Gastrocnemius medialis (tissue), 4 donors: ENCODE results near the gene ELAVL1. TPM values are rescaled to one million over a fixed set of nuclear protein-coding genes. Genes with fewer than 3 reads are reported as not detected.

Experiments
- ATAC-seq, 2 donors: fragments of 150-250 bp; one replicate each; pipeline ENCODE4 v1.9.1; 2016
- DNase-seq, 2 donors: peaks; one replicate each; pipeline ENCODE4 v3.0.0-alpha.2; 2019
- H3K27ac ChIP-seq, 4 donors: fragments of 200-600 bp; sonication (generic); 1 replicate in 1 of 4; 2 replicates in 3 of 4; pipeline ENCODE4 v1.5.1; 2016 to 2018; ENCODE audit warnings: mild to moderate bottlenecking in 2 of 4, moderate library complexity in 1 of 4
- H3K27me3 ChIP-seq, 3 donors: fragments of 200-600 bp; sonication (generic) in 2 of 3; 1 replicate in 1 of 3; 2 replicates in 2 of 3; pipeline versions ENCODE4 v1.5.1 to v1.6.0; 2016 to 2019; ENCODE audit warnings: mild to moderate bottlenecking in 1 of 3, moderate library complexity in 1 of 3
- H3K36me3 ChIP-seq, 2 donors: fragments of 200-600 bp; sonication (generic) in 1 of 2; one replicate each; pipeline ENCODE4 v1.5.1; 2017 to 2018
- H3K4me1 ChIP-seq, 2 donors: fragments of 200-600 bp; sonication (generic) in 1 of 2; one replicate each; pipeline ENCODE4 v1.5.1; 2016 to 2017; ENCODE audit warnings: mild to moderate bottlenecking in 2 of 2
- H3K4me3 ChIP-seq, 4 donors: fragments of 200-600 bp; sonication (generic) in 3 of 4; 1 replicate in 1 of 4; 2 replicates in 3 of 4; pipeline ENCODE4 v1.5.1; 2016 to 2019; ENCODE audit warnings: mild to moderate bottlenecking in 2 of 4
- H3K9me3 ChIP-seq, 3 donors: fragments of 200-600 bp; sonication (generic) in 2 of 3; 1 replicate in 1 of 3; 2 replicates in 2 of 3; pipeline ENCODE4 v1.5.1; 2016 to 2019
- POLR2A ChIP-seq, 2 donors: fragments of 450-650 bp; IDR thresholded peaks; one replicate each; pipeline ENCODE4 v1.6.1; 2017; ENCODE audit warnings: antibody characterized with exemption in 2 of 2, mild to moderate bottlenecking in 2 of 2, moderate library complexity in 2 of 2
- in situ Hi-C, 4 donors: fragments of 200-750 bp; cut with MboI; loops; one replicate each; pipeline versions ENCODE4 v1.15.0 to v1.8.0; 2017; ENCODE audit warnings: low sequenced_read_pairs in 4 of 4
- intact Hi-C: fragments of 100-400 bp; cut with DNase I; formaldehyde crosslinking; loops from one replicate; pipeline ENCODE4 v1.15.1; 2023; ENCODE audit warnings: low total_unique reads
- total RNA-seq, 4 donors: library from RNA; depleted of rRNA; stranded (reverse); fragments of >200 nt; gene quantifications; one replicate each; pipeline versions ENCODE4 v1.1.0 to v1.2.3, GENCODE V29; 2016
- TF ChIP-seq, protein P1 (sequence below), 5 experiments: fragments of 450-650 bp in 3 of 5; fragments of 200-600 bp in 2 of 5; sonication (generic) in 2 of 5; IDR thresholded peaks in 4 of 5; conservative IDR thresholded peaks in 1 of 5; 1 replicate in 4 of 5; 2 replicates in 1 of 5; pipeline ENCODE4 v1.5.1; 2016 to 2019; ENCODE audit warnings: antibody characterized with exemption in 5 of 5, mild to moderate bottlenecking in 3 of 5, moderate library complexity in 3 of 5

ELAVL1 gene
- total RNA-seq, 4 donors from 2014 or later: 18.2 to 40.5 (median 28.9) TPM

DNA sequence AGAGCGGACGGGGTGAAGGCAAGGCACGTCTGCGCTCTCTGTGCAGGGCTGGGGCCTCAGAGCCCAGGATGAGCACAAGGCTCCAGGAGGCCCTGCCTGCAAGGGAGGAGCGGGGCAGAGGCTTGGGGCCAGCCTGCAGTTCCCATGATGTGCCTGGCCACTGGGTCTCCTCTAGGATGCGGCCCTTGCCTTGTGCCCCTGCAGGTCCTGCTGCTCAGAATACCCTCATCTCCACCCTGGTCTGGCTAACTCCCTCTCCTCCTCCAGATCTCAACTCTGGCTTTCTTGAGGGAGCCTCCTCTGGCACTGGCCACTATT, 27.8 kb downstream of the ELAVL1 start:
- TF ChIP-seq, protein P1, sequence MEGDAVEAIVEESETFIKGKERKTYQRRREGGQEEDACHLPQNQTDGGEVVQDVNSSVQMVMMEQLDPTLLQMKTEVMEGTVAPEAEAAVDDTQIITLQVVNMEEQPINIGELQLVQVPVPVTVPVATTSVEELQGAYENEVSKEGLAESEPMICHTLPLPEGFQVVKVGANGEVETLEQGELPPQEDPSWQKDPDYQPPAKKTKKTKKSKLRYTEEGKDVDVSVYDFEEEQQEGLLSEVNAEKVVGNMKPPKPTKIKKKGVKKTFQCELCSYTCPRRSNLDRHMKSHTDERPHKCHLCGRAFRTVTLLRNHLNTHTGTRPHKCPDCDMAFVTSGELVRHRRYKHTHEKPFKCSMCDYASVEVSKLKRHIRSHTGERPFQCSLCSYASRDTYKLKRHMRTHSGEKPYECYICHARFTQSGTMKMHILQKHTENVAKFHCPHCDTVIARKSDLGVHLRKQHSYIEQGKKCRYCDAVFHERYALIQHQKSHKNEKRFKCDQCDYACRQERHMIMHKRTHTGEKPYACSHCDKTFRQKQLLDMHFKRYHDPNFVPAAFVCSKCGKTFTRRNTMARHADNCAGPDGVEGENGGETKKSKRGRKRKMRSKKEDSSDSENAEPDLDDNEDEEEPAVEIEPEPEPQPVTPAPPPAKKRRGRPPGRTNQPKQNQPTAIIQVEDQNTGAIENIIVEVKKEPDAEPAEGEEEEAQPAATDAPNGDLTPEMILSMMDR (IDR thresholded peaks at IDR 0.05 in 4 of 5, conservative IDR thresholded peaks at IDR 0.05 in 1 of 5): no peak
- TF ChIP-seq POLR2A (IDR thresholded peaks at IDR 0.05): no peak
- in situ Hi-C loops: no loop called here
- no peak for ATAC-seq
- H3K27me3 ChIP-seq: no peaks in the 10 kb centered on the region
- H3K27ac ChIP-seq: peak overlapping the region in 2 of 4 donors; percentile 43 to 64
- no peak overlapping the region for H3K4me3 ChIP-seq
- H3K36me3 ChIP-seq: peaks cover 0 to 31% of the 10 kb centered on the region in 2 donors
- no peak for DNase-seq
- H3K4me1 ChIP-seq: peaks cover 27 to 34% of the 10 kb centered on the region in 2 donors
- no peaks in the 10 kb centered on the region for H3K9me3 ChIP-seq
- intact Hi-C loops: no loop called here

DNA sequence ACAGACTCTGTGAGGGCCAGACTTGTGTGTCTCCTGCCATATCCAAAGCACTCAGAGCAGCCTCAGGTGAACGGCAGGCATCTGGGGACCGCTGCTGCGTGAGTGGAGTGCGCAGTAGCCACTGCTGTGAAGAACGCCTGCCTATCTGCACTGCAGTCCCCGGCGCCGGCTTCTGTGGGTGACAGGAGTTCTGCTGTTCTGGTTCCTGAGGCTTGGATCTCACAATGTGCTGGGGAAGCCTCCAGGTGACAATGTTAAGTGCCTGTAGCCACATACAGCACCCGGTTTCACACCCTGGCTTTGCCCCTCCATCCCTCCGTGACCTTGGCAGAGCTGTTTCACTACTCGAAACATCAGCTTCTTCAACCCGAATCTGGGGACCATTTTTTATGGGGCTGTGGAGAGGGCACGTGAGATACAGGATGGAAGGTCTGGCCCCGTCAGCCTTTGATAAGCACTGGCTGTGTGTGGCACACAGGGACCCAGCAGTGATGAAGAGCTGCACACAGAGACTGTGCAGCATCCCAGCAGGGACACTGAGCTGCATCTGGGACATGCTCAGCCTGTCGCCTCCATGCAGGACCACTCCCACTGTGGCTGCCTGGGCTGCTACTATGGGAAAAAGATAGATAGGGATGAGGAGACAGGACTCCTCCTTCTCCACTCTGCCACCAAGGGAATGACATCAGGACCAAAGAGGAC, 28.3 kb downstream of the ELAVL1 start:
- TF ChIP-seq, protein P1 (IDR thresholded peaks at IDR 0.05 in 4 of 5, conservative IDR thresholded peaks at IDR 0.05 in 1 of 5): no peak
- no peak for TF ChIP-seq POLR2A (IDR thresholded peaks at IDR 0.05)
- intact Hi-C loops (no loop called here), in situ Hi-C loops (no loop called here)
- Histone ChIP-seq H3K9me3 (no peaks in the 10 kb centered on the region), H3K4me1 (peaks cover 27 to 34% of the 10 kb centered on the region in 2 donors), H3K4me3 (no peak overlapping the region), H3K36me3 (peaks cover 0 to 31% of the 10 kb centered on the region in 2 donors), H3K27ac (peak overlapping the region in 1 of 4 donors; percentile 4), H3K27me3 (no peaks in the 10 kb centered on the region)
- DNase-seq: no peak
- no peak for ATAC-seq

GRCh38 chr19:7976461-7976860, 29.0 kb downstream of the ELAVL1 start:
- H3K36me3 ChIP-seq: peaks cover 0 to 31% of the 10 kb centered on the region in 2 donors
- H3K9me3 ChIP-seq: no peaks in the 10 kb centered on the region
- no peak for DNase-seq
- H3K27ac ChIP-seq: no peak overlapping the region
- H3K4me3 ChIP-seq: no peak overlapping the region
- in situ Hi-C loops (no loop called here), intact Hi-C loops (no loop called here)
- H3K4me1 ChIP-seq: peaks cover 27 to 34% of the 10 kb centered on the region in 2 donors
- no peak for ATAC-seq
- no peak for TF ChIP-seq POLR2A (IDR thresholded peaks at IDR 0.05)
- TF ChIP-seq, protein P1 (IDR thresholded peaks at IDR 0.05 in 4 of 5, conservative IDR thresholded peaks at IDR 0.05 in 1 of 5): no peak
- no peaks in the 10 kb centered on the region for H3K27me3 ChIP-seq

DNA sequence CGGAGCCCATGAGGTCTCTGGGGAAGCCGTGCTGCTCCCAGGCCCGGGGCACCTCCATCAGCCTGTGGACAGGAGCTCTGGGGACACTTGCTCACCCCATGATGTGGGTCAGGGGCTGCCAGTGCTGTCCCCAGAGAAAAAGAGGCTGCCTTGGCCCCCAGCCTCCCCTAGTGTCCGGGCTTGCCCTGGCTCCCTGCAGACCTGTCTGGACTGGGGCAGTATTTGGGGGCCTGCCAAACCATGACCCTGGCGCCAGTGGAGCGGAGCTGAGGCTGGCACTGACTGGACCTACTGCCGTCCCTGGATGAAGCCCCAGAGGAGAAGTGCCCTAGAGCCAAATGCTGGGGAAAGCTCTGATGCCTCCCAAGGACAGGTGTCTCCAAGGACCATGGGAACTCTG, 30.4 kb downstream of the ELAVL1 start:
- no peak overlapping the region for H3K4me3 ChIP-seq
- H3K36me3 ChIP-seq: peaks cover 0 to 20% of the 10 kb centered on the region in 2 donors
- H3K27ac ChIP-seq: peak overlapping the region; percentile 58 to 78 (median 67)
- in situ Hi-C loops (no loop called here), intact Hi-C loops (loop anchor here (2.0 kb wide), 1 partner anchor 16 kb away; no protein-coding TSS in a partner anchor)
- H3K4me1 ChIP-seq: peaks cover 27 to 34% of the 10 kb centered on the region in 2 donors
- no peaks in the 10 kb centered on the region for H3K27me3 ChIP-seq
- no peak for TF ChIP-seq POLR2A (IDR thresholded peaks at IDR 0.05)
- TF ChIP-seq, protein P1 (IDR thresholded peaks at IDR 0.05 in 4 of 5, conservative IDR thresholded peaks at IDR 0.05 in 1 of 5): no peak
- DNase-seq (peak; percentile 25 to 82), ATAC-seq (peak; percentile 42 to 72)
- H3K9me3 ChIP-seq: no peaks in the 10 kb centered on the region
